SH-SY5Y (cell line): ENCODE data around the gene CCNK.

Experiments used
- GATA2 ChIP-seq: IDR thresholded peaks from 2 replicates; pipeline ENCODE4 v1.6.1; 2011; ENCODE audit warnings: mild to moderate bottlenecking, low read depth, low read length
- GATA3 ChIP-seq: IDR thresholded peaks from 2 replicates; pipeline ENCODE4 v1.6.1; 2011; ENCODE audit warnings: low read depth, mild to moderate bottlenecking, low read length, moderate library complexity

- TF ChIP-seq GATA2 (no peak), GATA3 (no peak)
Observed at GRCh38 chr14:99479906-99480869, 1.0 kb upstream of the CCNK start, which contains the start of gene SETD3.
